ENCODE data around the gene KRTAP1-5. TPM values are rescaled to one million over a fixed set of nuclear protein-coding genes. Genes with fewer than 3 reads are reported as not detected.
A peak's percentile ranks its signal among the peaks of the same experiment; 100 is the strongest.
"Not testable (repeated sequence)": the region's sequence is repeated elsewhere in the genome, so short reads cannot be mapped to it uniquely, and the experiment has no call there.

KRTAP1-5 gene
- polyA plus RNA-seq, 1 of the 3 experiments (the other 2 are of a cell fraction), result not detected

DNA sequence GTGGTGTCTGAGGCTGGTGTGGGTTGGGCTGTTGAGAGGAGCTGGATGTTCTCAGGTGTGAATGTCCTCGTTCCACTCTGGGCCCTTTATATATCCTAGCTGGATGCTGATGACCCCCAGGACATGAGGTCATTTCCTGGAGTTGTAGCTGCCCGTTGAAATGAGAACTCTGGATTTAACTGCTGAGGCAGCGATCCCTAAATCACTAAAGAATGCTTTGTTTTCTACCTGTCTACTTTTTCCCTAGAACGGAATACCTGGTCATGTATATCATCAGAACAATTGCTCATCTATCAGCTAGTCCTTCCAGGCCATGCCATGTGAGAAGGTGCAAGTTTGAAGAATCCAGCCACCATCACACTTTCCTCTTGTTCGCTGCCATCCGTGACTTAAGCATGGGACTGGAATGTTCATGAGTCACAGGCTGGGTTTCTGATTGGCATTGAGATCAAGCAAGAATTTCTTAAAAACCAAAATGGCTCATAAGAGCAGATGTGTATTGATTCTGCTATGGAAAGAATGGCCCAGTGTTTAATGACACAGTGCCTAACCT is 33.1 kb upstream of the KRTAP1-5 start, which contains the start of gene KRTAP2-3 (continued):
- TF ChIP-seq, protein P1, sequence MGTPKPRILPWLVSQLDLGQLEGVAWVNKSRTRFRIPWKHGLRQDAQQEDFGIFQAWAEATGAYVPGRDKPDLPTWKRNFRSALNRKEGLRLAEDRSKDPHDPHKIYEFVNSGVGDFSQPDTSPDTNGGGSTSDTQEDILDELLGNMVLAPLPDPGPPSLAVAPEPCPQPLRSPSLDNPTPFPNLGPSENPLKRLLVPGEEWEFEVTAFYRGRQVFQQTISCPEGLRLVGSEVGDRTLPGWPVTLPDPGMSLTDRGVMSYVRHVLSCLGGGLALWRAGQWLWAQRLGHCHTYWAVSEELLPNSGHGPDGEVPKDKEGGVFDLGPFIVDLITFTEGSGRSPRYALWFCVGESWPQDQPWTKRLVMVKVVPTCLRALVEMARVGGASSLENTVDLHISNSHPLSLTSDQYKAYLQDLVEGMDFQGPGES (IDR thresholded peaks at IDR 0.05; ENCODE audit: low read depth, low read length), result no peak
- TF ChIP-seq FOSL2 (IDR thresholded peaks at IDR 0.05; ENCODE audit: borderline replicate concordance, low read depth) (peak; percentile 95), REST (IDR thresholded peaks at IDR 0.05; ENCODE audit: low read depth, low read length) (no peak), JUND (IDR thresholded peaks at IDR 0.05) (peak; percentile 93), YY1 (IDR thresholded peaks at IDR 0.05; ENCODE audit: low read depth) (peak; percentile 58; the same call in 1 of the 2 replicates), MEF2A (IDR thresholded peaks at IDR 0.05; ENCODE audit: borderline replicate concordance, low read depth) (no peak)

GRCh38 chr17:41059276-41060051 is 32.5 kb upstream of the KRTAP1-5 start:
- H3K9ac ChIP-seq; H3K79me2 ChIP-seq (ENCODE audit: insufficient read depth); H4K20me1 ChIP-seq (ENCODE audit: insufficient read depth); H2AFZ ChIP-seq (ENCODE audit: low read depth); H3K9me3 ChIP-seq; H3K9me2 ChIP-seq; DNase-seq; H3K4me3 ChIP-seq (ENCODE audit: low read depth in 2 of 2, low read length in 1 of 2); POLR2A ChIA-PET; H3K36me3 ChIP-seq (replicated peaks in 1 of 2; ENCODE audit: control insufficient read depth in 1 of 2, insufficient read depth in 2 of 2, low read length in 1 of 2); H3K27me3 ChIP-seq (ENCODE audit: insufficient read depth): not testable (repeated sequence)
- WGBS (ENCODE audit: low lambda C conversion rate), result 25% methylated on average over 8 of the region's 31 CpGs
- Histone ChIP-seq H3F3A (replicated peaks; ENCODE audit: insufficient read depth) (peaks cover 30% of the 10 kb centered on the region), H3K4me1 (ENCODE audit: control insufficient read depth in 1 of 2, insufficient read depth in 2 of 2, low read depth in 1 of 2, low read length in 1 of 2) (peaks cover 0 to 22% of the 10 kb centered on the region in 2 experiments; a peak in 2 of 4 replicates), H3K4me2 (peak overlapping the region; percentile 51), H3K27ac (ENCODE audit: low read depth in 2 of 2, low read length in 1 of 2) (peak overlapping the region in 1 of 2 experiments; percentile 62; a peak in 2 of 4 replicates)
- CTCF ChIA-PET, result interaction anchor here (1.5 kb wide), 1 partner anchor 24 kb away, joined by 3 read pairs; no protein-coding TSS in a partner anchor
- TF ChIP-seq FOSL2 (IDR thresholded peaks at IDR 0.05; ENCODE audit: borderline replicate concordance, low read depth) (peak; percentile 48), TCF12 (IDR thresholded peaks at IDR 0.05) (0 out of 2 replicates have a peak, but pooled peaks have one; percentile 26), EP300 (IDR thresholded peaks at IDR 0.05; ENCODE audit: borderline replicate concordance in 1 of 2, low read depth in 1 of 2, low read length in 1 of 2) (0 out of 4 replicates have a peak, but pooled peaks of 1 of the 2 experiments have one; percentile 15), JUND (IDR thresholded peaks at IDR 0.05) (peak; percentile 14; the same call in 1 of the 2 replicates), TEAD4 (IDR thresholded peaks at IDR 0.05; ENCODE audit: borderline replicate concordance, insufficient read depth) (peak; percentile 38; the same call in 1 of the 2 replicates)

Measured in SK-N-SH (cell line).